Stimulated activated CD4-positive, alpha-beta T cell treated with anti-CD3 and anti-CD28 coated beads, Interleukin-2, amount 100 ng/mL, for 24 hours (primary cell): Measurements from ENCODE around the gene CHSY3.
"Not testable (repeated sequence)": the region's sequence is repeated elsewhere in the genome, so short reads cannot be mapped to it uniquely, and the experiment has no call there.

Source experiments
- DNase-seq, 2 donors: peaks; one replicate each; pipeline ENCODE4 v3.0.0-alpha.2; 2020

Gene CHSY3

GRCh38 chr5:130171699-130172098, 267.4 kb downstream of the CHSY3 start:
- DNase-seq = no peak

GRCh38 chr5:130183115-130183514, 278.9 kb downstream of the CHSY3 start:
- no peak for DNase-seq

- DNase-seq = no peak
Observed at GRCh38 chr5:130189961-130190360, 285.7 kb downstream of the CHSY3 start.

GRCh38 chr5:130198927-130199326, 294.7 kb downstream of the CHSY3 start:
- DNase-seq = no peak

GRCh38 chr5:130206686-130207085, 302.4 kb downstream of the CHSY3 start:
- no peak for DNase-seq

GRCh38 chr5:130213607-130214006, 309.3 kb downstream of the CHSY3 start:
- no peak for DNase-seq

GRCh38 chr5:130216286-130216685, 312.0 kb downstream of the CHSY3 start:
- DNase-seq = no peak

GRCh38 chr5:130222573-130222972, 318.3 kb downstream of the CHSY3 start:
- no peak for DNase-seq

- DNase-seq = not testable (repeated sequence)
Observed at GRCh38 chr5:130226556-130226955, 322.3 kb downstream of the CHSY3 start.

GRCh38 chr5:130227699-130228098, 323.4 kb downstream of the CHSY3 start:
- no peak for DNase-seq

- DNase-seq = no peak
Observed at GRCh38 chr5:130231786-130232185, 327.5 kb downstream of the CHSY3 start.

- DNase-seq = no peak
Observed at GRCh38 chr5:130234816-130235215, 330.6 kb downstream of the CHSY3 start.
